Measurements from ENCODE around the gene ST14. TPM values are rescaled to one million over a fixed set of nuclear protein-coding genes. Genes with fewer than 3 reads are reported as not detected.

Gene ST14
- total RNA-seq, 1 donor from 2014 or later = 0.12 TPM

DNA sequence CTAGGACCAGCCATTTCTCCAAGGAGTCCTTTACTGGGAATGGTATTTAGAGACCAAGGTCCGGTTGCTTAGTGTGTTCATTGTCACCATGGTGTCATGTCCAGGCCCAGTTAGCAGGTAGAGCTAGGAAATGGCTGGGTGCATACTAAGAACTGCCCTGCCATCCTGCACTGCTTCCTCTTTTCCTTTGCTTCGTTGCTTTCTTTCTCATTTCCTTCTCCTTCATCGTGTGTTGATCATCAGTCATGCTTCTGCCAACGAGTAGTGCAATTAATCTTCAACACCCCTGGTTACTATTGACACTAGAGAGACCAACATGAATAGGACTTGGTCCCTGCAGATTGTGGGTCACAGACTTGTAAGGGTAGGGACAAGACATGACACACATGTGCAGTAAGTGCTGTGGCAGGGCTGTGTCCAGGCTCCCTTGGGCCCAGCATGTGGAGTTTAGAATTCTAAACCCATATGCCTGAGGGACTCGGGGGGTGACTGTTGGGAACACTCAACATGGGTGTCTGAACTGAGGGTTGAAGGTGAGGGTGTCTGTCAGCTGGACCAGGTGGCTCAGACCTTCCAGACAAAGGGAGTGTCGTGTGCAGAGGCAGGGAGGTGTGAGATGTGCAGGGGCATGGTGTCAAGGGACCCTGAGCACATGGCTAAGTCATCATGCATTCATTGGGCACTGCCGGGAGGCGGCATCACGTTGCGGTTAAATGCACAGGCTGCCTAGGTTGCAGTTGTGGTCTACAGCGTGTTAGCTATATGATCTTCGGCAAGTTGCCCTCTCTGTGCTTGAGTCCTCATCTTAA is 42.6 kb downstream of the ST14 start:
- no peak overlapping the region for H3K27ac Mint-ChIP-seq (ENCODE audit: unreplicated experiment)
- H3K27me3 Mint-ChIP-seq (ENCODE audit: unreplicated experiment) = peaks cover 4% of the 10 kb centered on the region
- TF ChIP-seq CTCF (IDR thresholded peaks at IDR 0.05; ENCODE audit: partially characterized antibody, unreplicated experiment) = no peak
- H3K4me1 Mint-ChIP-seq (ENCODE audit: low read depth, unreplicated experiment) = peaks cover under 1% of the 10 kb centered on the region
- no peak overlapping the region for H3K4me3 Mint-ChIP-seq (ENCODE audit: unreplicated experiment)
- peaks cover 6% of the 10 kb centered on the region for H3K36me3 Mint-ChIP-seq (ENCODE audit: unreplicated experiment)
- DNase-seq = no peak
- peaks cover 9% of the 10 kb centered on the region for H3K9me3 Mint-ChIP-seq (ENCODE audit: unreplicated experiment)

DNA sequence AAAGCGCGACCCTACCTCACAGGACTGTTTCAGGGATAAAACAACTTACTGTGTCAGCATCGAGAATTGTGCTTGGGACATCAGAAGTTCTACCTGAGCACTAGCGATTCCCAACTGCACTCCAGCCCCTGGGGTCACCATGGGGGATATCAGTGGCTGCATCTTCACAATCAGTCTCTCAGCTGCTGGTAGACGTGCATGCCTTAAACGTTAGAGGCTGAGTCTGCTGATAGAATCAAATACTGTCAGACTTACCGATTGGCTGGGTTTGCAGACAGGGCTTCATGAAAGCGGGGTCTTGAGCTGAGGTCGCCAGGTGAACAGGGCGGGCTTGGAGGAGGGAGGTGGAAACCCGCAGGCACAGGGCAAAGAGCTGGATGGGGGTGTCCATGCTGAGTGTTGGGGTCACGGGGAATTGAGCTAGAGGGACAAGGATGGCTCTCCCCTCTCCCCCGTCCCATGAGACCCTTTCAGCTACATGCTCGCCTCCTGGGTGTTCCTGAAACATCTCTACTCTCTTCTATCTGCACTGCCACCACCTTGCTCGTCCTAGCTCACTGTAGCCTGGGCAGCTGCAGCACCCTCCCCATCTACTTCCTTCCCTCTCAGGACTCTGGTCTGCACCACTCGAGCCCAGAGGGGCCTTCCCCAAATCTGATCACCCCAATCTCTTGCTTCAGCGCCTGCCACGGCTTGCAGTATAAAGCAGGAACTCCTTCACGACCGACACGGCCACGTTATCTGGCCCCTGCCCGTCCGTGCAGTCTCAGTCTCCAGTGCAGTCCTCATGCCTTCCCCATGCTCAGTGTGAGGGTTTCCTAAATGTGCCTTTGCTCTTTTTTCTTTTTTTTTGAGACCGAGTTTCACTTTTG is 43.5 kb downstream of the ST14 start:
- peaks cover 12% of the 10 kb centered on the region for H3K9me3 Mint-ChIP-seq (ENCODE audit: unreplicated experiment)
- H3K27ac Mint-ChIP-seq (ENCODE audit: unreplicated experiment) = no peak overlapping the region
- no peak for DNase-seq
- no peak overlapping the region for H3K4me3 Mint-ChIP-seq (ENCODE audit: unreplicated experiment)
- H3K27me3 Mint-ChIP-seq (ENCODE audit: unreplicated experiment) = peaks cover 4% of the 10 kb centered on the region
- peaks cover 6% of the 10 kb centered on the region for H3K36me3 Mint-ChIP-seq (ENCODE audit: unreplicated experiment)
- no peaks in the 10 kb centered on the region for H3K4me1 Mint-ChIP-seq (ENCODE audit: low read depth, unreplicated experiment)
- TF ChIP-seq CTCF (IDR thresholded peaks at IDR 0.05; ENCODE audit: partially characterized antibody, unreplicated experiment) = no peak

DNA sequence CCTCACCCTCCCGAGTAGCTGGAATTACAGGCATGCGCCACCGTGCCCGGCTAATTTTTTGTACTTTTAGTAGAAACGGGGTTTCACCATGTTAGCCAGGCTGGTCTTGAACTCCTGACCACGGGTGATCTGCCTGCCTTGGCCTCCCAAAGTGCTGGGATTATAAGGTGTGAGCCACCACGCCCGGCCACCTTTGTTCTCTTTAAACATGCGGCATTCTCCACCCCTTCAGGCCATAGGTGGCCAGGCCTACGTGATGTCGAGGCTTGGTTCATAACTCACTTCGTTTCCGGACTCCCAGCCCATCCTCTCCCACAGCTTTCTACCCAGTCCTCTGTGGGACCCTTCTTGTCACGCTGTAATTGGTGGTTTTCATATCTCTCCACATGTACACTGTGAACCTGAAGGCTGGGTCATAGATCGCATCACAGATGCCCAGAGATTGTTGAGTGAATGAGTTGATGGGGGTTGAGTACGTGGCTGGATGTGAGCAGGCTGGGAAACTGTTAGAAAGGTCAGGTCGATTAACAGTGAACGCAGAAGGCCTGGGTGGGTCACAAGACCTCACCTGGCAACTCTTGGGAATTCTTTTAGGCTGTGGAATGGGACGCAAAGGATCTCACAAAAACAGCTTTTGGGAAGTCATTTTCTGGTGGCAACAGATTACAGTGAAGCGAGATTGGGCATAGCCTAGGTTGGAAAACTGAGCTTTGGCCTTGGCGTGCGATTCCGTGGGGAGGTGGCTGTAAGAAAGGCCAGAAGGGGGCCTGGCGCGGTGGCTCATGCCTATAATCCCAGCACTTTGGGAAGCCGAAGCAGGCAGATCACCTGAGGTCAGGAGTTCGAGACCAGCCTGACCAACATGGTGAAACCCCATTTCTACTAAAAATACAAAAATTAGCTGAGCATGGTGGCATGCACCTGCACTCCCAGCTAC is 44.5 kb downstream of the ST14 start:
- Mint-ChIP-seq H3K27me3 (ENCODE audit: unreplicated experiment) (peaks cover 4% of the 10 kb centered on the region), H3K4me1 (ENCODE audit: low read depth, unreplicated experiment) (no peaks in the 10 kb centered on the region), H3K36me3 (ENCODE audit: unreplicated experiment) (peaks cover 6% of the 10 kb centered on the region), H3K4me3 (ENCODE audit: unreplicated experiment) (no peak overlapping the region), H3K27ac (ENCODE audit: unreplicated experiment) (no peak overlapping the region), H3K9me3 (ENCODE audit: unreplicated experiment) (peaks cover 12% of the 10 kb centered on the region)
- DNase-seq = no peak
- TF ChIP-seq CTCF (IDR thresholded peaks at IDR 0.05; ENCODE audit: partially characterized antibody, unreplicated experiment) = no peak

GRCh38 chr11:130204703-130205095 is 45.1 kb downstream of the ST14 start:
- Mint-ChIP-seq H3K9me3 (ENCODE audit: unreplicated experiment) (peaks cover 12% of the 10 kb centered on the region), H3K27me3 (ENCODE audit: unreplicated experiment) (peaks cover 4% of the 10 kb centered on the region), H3K36me3 (ENCODE audit: unreplicated experiment) (peaks cover 6% of the 10 kb centered on the region), H3K27ac (ENCODE audit: unreplicated experiment) (no peak overlapping the region), H3K4me1 (ENCODE audit: low read depth, unreplicated experiment) (no peaks in the 10 kb centered on the region), H3K4me3 (ENCODE audit: unreplicated experiment) (no peak overlapping the region)
- DNase-seq = no peak
- no peak for TF ChIP-seq CTCF (IDR thresholded peaks at IDR 0.05; ENCODE audit: partially characterized antibody, unreplicated experiment)

All from glutamatergic neuron (in vitro differentiated cells).